Tibial artery (tissue), 4 donors: ENCODE measurements around the gene HOXA5.
A peak's percentile ranks its signal among the peaks of the same experiment; 100 is the strongest.

Experiments used
- DNase-seq, 2 donors: peaks; one replicate each; pipeline ENCODE4 v3.0.0-alpha.2; 2019
- H3K27ac ChIP-seq, 2 donors: fragments of 200-600 bp; sonication (generic) in 1 of 2; 1 replicate in 1 of 2; 2 replicates in 1 of 2; pipeline ENCODE4 v1.5.1; 2018 to 2019; ENCODE audit warnings: mild to moderate bottlenecking in 1 of 2
- H3K27me3 ChIP-seq, 2 donors: fragments of 200-600 bp; sonication (generic) in 1 of 2; one replicate each; pipeline versions ENCODE4 v1.5.1 to v1.6.0; 2016 to 2019
- H3K36me3 ChIP-seq, 3 donors: fragments of 200-600 bp; sonication (generic) in 2 of 3; one replicate each; pipeline ENCODE4 v1.5.1; 2016 to 2019; ENCODE audit warnings: mild to moderate bottlenecking in 2 of 3
- H3K4me1 ChIP-seq, 4 donors: fragments of 200-600 bp; sonication (generic) in 2 of 4; 1 replicate in 3 of 4; 2 replicates in 1 of 4; pipeline ENCODE4 v1.5.1; 2016 to 2019
- H3K4me3 ChIP-seq, 2 donors: fragments of 200-600 bp; sonication (generic) in 1 of 2; 1 replicate in 1 of 2; 2 replicates in 1 of 2; pipeline ENCODE4 v1.5.1; 2018 to 2019; ENCODE audit warnings: mild to moderate bottlenecking in 2 of 2
- H3K9me3 ChIP-seq, 3 donors: fragments of 200-600 bp; sonication (generic) in 1 of 3; one replicate each; pipeline ENCODE4 v1.5.1; 2016 to 2019
- CTCF ChIP-seq, 2 experiments: fragments of 200-600 bp in 1 of 2; fragments of 450-650 bp in 1 of 2; IDR thresholded peaks; one replicate each; pipeline ENCODE4 v1.5.1; 2017 to 2019; ENCODE audit warnings: antibody characterized with exemption in 2 of 2, mild to moderate bottlenecking in 1 of 2, moderate library complexity in 1 of 2
- intact Hi-C: fragments of 100-400 bp; cut with DNase I; formaldehyde crosslinking; loops from one replicate; pipeline ENCODE4 v1.15.0; 2023; ENCODE audit warnings: low total_unique reads

Gene HOXA5

GRCh38 chr7:27151341-27151930 lies 8.0 kb upstream of the HOXA5 start:
- no peak for TF ChIP-seq CTCF (IDR thresholded peaks at IDR 0.05)
- Histone ChIP-seq H3K36me3 (peaks cover 0 to 3% (median 0%) of the 10 kb centered on the region in 3 donors), H3K4me1 (peaks cover 10 to 65% (median 48%) of the 10 kb centered on the region in 4 donors), H3K9me3 (no peaks in the 10 kb centered on the region), H3K27ac (peak overlapping the region; percentile 94 to 95), H3K27me3 (no peaks in the 10 kb centered on the region), H3K4me3 (peak overlapping the region; percentile 66 to 78)
- intact Hi-C loops: no loop called here
- peak in 1 of 2 donors; percentile 81 for DNase-seq

GRCh38 chr7:27150568-27151340 lies 7.3 kb upstream of the HOXA5 start:
- TF ChIP-seq CTCF (IDR thresholded peaks at IDR 0.05): peak; percentile 86 to 95
- Histone ChIP-seq H3K27ac (peak overlapping the region; percentile 94 to 95), H3K27me3 (no peaks in the 10 kb centered on the region), H3K4me1 (peaks cover 10 to 65% (median 47%) of the 10 kb centered on the region in 4 donors), H3K36me3 (peaks cover under 1 to 7% (median under 1%) of the 10 kb centered on the region in 3 donors), H3K4me3 (peak overlapping the region; percentile 66 to 78), H3K9me3 (no peaks in the 10 kb centered on the region)
- intact Hi-C loops: no loop called here
- peak; percentile 81 to 90 for DNase-seq

GRCh38 chr7:27149842-27150567 lies 6.5 kb upstream of the HOXA5 start:
- Histone ChIP-seq H3K9me3 (no peaks in the 10 kb centered on the region), H3K27me3 (no peaks in the 10 kb centered on the region), H3K27ac (peak overlapping the region; percentile 94 to 95), H3K4me3 (peak overlapping the region; percentile 66 to 78), H3K36me3 (peaks cover 8 to 15% (median 8%) of the 10 kb centered on the region in 3 donors), H3K4me1 (peaks cover 10 to 58% (median 39%) of the 10 kb centered on the region in 4 donors)
- intact Hi-C loops: no loop called here
- no peak for TF ChIP-seq CTCF (IDR thresholded peaks at IDR 0.05)
- DNase-seq: peak in 1 of 2 donors; percentile 66

- Histone ChIP-seq H3K27me3 (no peaks in the 10 kb centered on the region), H3K4me3 (peak overlapping the region; percentile 66 to 78), H3K36me3 (peaks cover 17 to 25% (median 18%) of the 10 kb centered on the region in 3 donors), H3K9me3 (no peaks in the 10 kb centered on the region), H3K4me1 (peaks cover 10 to 48% (median 37%) of the 10 kb centered on the region in 4 donors), H3K27ac (peak overlapping the region; percentile 71 to 94)
- intact Hi-C loops: no loop called here
- TF ChIP-seq CTCF (IDR thresholded peaks at IDR 0.05): no peak
- peak in 1 of 2 donors; percentile 62 for DNase-seq
These were observed 5.5 kb upstream of the HOXA5 start for GRCh38 chr7:27148756-27149641.
